Neural cell (in vitro differentiated cells): ENCODE results near the gene SLC6A4. TPM values are rescaled to one million over a fixed set of nuclear protein-coding genes. Genes with fewer than 3 reads are reported as not detected.

ENCODE experiments used
- H2AFZ ChIP-seq: fragments of 200-600, 300-800 bp; sonication (generic), shearing (Covaris generic); 2 replicates; pipeline ENCODE4 v1.6.0; 2014; ENCODE audit warnings: low read depth, mild to moderate bottlenecking, antibody characterized with exemption, low read length, moderate library complexity
- H3F3A ChIP-seq: fragments of 200-600 bp; shearing (Covaris generic); 2 replicates; pipeline ENCODE4 v1.6.1; 2016; ENCODE audit warnings: mild to moderate bottlenecking, moderate library complexity, mixed read lengths, antibody characterized with exemption, low read length; ENCODE audit not compliant: insufficient read depth, poor library complexity, severe bottlenecking
- H3K27ac ChIP-seq: fragments of 200-600, 300-800 bp; sonication (generic), shearing (Covaris generic); 2 replicates; pipeline ENCODE4 v1.5.1; 2014; ENCODE audit warnings: mild to moderate bottlenecking, low read length, moderate library complexity
- H3K27me3 ChIP-seq: fragments of 300-800, 200-600 bp; sonication (generic), shearing (Covaris generic); 2 replicates; pipeline ENCODE4 v1.6.0; 2014; ENCODE audit warnings: mild to moderate bottlenecking, low read depth, low read length, moderate library complexity; ENCODE audit not compliant: insufficient read depth
- H3K36me3 ChIP-seq: fragments of 300-800, 200-600 bp; sonication (generic), shearing (Covaris generic); 2 replicates; pipeline ENCODE4 v1.5.1; 2014; ENCODE audit warnings: mild to moderate bottlenecking, antibody characterized with exemption, low read length, moderate library complexity; ENCODE audit not compliant: insufficient read depth
- H3K4me2 ChIP-seq: fragments of 300-800, 200-600 bp; sonication (generic), shearing (Covaris generic); 2 replicates; pipeline ENCODE4 v1.6.0; 2014; ENCODE audit warnings: mild to moderate bottlenecking, low read length
- H3K4me3 ChIP-seq: fragments of 300-800, 200-600 bp; sonication (generic), shearing (Covaris generic); 2 replicates; pipeline ENCODE4 v1.5.1; 2014; ENCODE audit warnings: mild to moderate bottlenecking, low read length, moderate library complexity
- H3K79me2 ChIP-seq: fragments of 200-600 bp; shearing (Covaris generic); replicated peaks from 2 replicates; pipeline ENCODE4 v1.6.0; 2014; ENCODE audit warnings: mild to moderate bottlenecking, low read length, moderate library complexity; ENCODE audit not compliant: insufficient read depth
- H3K9ac ChIP-seq: fragments of 300-800, 200-600 bp; sonication (generic), shearing (Covaris generic); 2 replicates; pipeline ENCODE4 v1.6.1; 2016; ENCODE audit warnings: mild to moderate bottlenecking, low read length, mixed read lengths
- H3K9me2 ChIP-seq: fragments of 200-600 bp; shearing (Covaris generic); 2 replicates; pipeline ENCODE4 v1.6.1; 2016; ENCODE audit warnings: mild to moderate bottlenecking, low read length, mixed read lengths; ENCODE audit not compliant: insufficient read depth
- H3K9me3 ChIP-seq: fragments of 200-600, 300-800 bp; sonication (generic), shearing (Covaris generic); 2 replicates; pipeline ENCODE4 v1.6.1; 2016; ENCODE audit warnings: mild to moderate bottlenecking, mixed run types, low read length, moderate library complexity, mixed read lengths
- H4K20me1 ChIP-seq: fragments of 200-600 bp; shearing (Covaris generic); 2 replicates; pipeline ENCODE4 v1.6.1; 2016; ENCODE audit warnings: mild to moderate bottlenecking, mixed run types; ENCODE audit not compliant: insufficient read depth
- EP300 ChIP-seq: fragments of 450-650 bp; conservative IDR thresholded peaks from 2 replicates; pipeline ENCODE4 v1.6.1; 2014; ENCODE audit warnings: antibody characterized with exemption, mild to moderate bottlenecking, moderate library complexity; ENCODE audit not compliant: poor library complexity, severe bottlenecking
- EZH2 ChIP-seq: fragments of 200-600, 300-800 bp; shearing (Covaris generic), sonication (generic); IDR thresholded peaks from 2 replicates; pipeline ENCODE4 v1.6.1; 2014; ENCODE audit warnings: antibody characterized with exemption, low read length, borderline replicate concordance, mild to moderate bottlenecking; ENCODE audit not compliant: insufficient read depth, poor library complexity, severe bottlenecking
- MXI1 ChIP-seq: fragments of 450-650 bp; conservative IDR thresholded peaks from 2 replicates; pipeline ENCODE4 v1.6.1; 2014; ENCODE audit warnings: antibody characterized with exemption, mild to moderate bottlenecking; ENCODE audit not compliant: poor library complexity, severe bottlenecking
- POLR2AphosphoS5 ChIP-seq: IDR thresholded peaks from 2 replicates; pipeline ENCODE4 v1.6.1; 2012
- RAD21 ChIP-seq: fragments of 450-650 bp; conservative IDR thresholded peaks from 2 replicates; pipeline ENCODE4 v1.6.1; 2014; ENCODE audit warnings: antibody characterized with exemption, mild to moderate bottlenecking, moderate library complexity
- REST ChIP-seq: IDR thresholded peaks from 2 replicates; pipeline ENCODE4 v1.6.1; 2012; ENCODE audit warnings: borderline replicate concordance
- SMC3 ChIP-seq: fragments of 450-650 bp; conservative IDR thresholded peaks from 2 replicates; pipeline ENCODE4 v1.6.1; 2014; ENCODE audit warnings: antibody characterized with exemption, mild to moderate bottlenecking, moderate library complexity; ENCODE audit not compliant: poor library complexity
- TAF1 ChIP-seq: IDR thresholded peaks from 2 replicates; pipeline ENCODE4 v1.6.1; 2012; ENCODE audit warnings: low read depth
- polyA plus RNA-seq: library from polyadenylated mRNA; depleted of rRNA; stranded (reverse); fragments of >200 nt; gene quantifications from 2 replicates; pipeline ENCODE4 v1.2.3, GENCODE V29; 2014
- TF ChIP-seq, protein P1 (sequence below): fragments of 450-650 bp; IDR thresholded peaks from 2 replicates; pipeline ENCODE4 v1.5.1; 2014; ENCODE audit warnings: antibody characterized with exemption, mild to moderate bottlenecking, moderate library complexity; ENCODE audit not compliant: poor library complexity, severe bottlenecking

Gene SLC6A4
- polyA plus RNA-seq, 1 donor from 2014 or later = 1.1 TPM

DNA sequence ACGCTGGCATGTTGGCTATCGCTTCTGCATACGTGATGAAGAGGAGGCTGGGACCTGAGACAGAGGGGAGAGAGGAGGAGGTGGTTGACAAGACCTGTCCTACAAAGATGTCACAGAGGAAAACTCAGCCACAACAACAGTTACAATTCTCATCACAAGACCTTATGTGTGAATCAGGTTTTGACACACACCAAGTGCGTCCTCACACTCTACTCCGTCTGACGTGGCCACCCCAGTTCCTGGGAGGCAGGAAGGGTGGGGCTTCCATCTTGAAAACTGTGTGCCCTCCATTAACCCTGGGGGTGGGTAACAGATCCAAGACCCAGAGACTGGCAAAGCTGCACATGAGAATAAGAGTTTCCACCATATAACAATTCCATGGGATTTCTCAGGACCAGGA lies 24.1 kb downstream of the SLC6A4 start:
- no peaks in the 10 kb centered on the region for H3K79me2 ChIP-seq
- no peak for TF ChIP-seq REST
- no peak for TF ChIP-seq SMC3
- TF ChIP-seq EZH2 = no peak
- TF ChIP-seq RAD21 = no peak
- TF ChIP-seq POLR2AphosphoS5 = no peak
- no peak for TF ChIP-seq MXI1
- TF ChIP-seq, protein P1, sequence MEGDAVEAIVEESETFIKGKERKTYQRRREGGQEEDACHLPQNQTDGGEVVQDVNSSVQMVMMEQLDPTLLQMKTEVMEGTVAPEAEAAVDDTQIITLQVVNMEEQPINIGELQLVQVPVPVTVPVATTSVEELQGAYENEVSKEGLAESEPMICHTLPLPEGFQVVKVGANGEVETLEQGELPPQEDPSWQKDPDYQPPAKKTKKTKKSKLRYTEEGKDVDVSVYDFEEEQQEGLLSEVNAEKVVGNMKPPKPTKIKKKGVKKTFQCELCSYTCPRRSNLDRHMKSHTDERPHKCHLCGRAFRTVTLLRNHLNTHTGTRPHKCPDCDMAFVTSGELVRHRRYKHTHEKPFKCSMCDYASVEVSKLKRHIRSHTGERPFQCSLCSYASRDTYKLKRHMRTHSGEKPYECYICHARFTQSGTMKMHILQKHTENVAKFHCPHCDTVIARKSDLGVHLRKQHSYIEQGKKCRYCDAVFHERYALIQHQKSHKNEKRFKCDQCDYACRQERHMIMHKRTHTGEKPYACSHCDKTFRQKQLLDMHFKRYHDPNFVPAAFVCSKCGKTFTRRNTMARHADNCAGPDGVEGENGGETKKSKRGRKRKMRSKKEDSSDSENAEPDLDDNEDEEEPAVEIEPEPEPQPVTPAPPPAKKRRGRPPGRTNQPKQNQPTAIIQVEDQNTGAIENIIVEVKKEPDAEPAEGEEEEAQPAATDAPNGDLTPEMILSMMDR = no peak
- no peak for TF ChIP-seq TAF1
- TF ChIP-seq EP300 = no peak
- H3K9me3 ChIP-seq = no peaks in the 10 kb centered on the region

GRCh38 chr17:30210901-30211300 lies 24.6 kb downstream of the SLC6A4 start:
- Histone ChIP-seq H3K79me2 (no peaks in the 10 kb centered on the region), H3K9me2 (no peaks in the 10 kb centered on the region), H3K36me3 (no peaks in the 10 kb centered on the region), H3K4me3 (no peak overlapping the region), H3K27me3 (no peaks in the 10 kb centered on the region), H3F3A (no peaks in the 10 kb centered on the region), H4K20me1 (no peaks in the 10 kb centered on the region), H3K9ac (no peak overlapping the region), H3K9me3 (no peaks in the 10 kb centered on the region), H3K4me2 (no peak overlapping the region), H2AFZ (no peak overlapping the region), H3K27ac (no peak overlapping the region)
- no peak for TF ChIP-seq TAF1
- TF ChIP-seq POLR2AphosphoS5 = no peak

More for the DNA sequence above, 24.1 kb downstream of the SLC6A4 start:
- Histone ChIP-seq H3K27ac (no peak overlapping the region), H3K9ac (no peak overlapping the region), H4K20me1 (no peaks in the 10 kb centered on the region), H3K4me2 (no peak overlapping the region), H3K9me2 (no peaks in the 10 kb centered on the region), H3K36me3 (no peaks in the 10 kb centered on the region), H3K4me3 (no peak overlapping the region), H2AFZ (no peak overlapping the region), H3K27me3 (no peaks in the 10 kb centered on the region), H3F3A (no peaks in the 10 kb centered on the region)

- Histone ChIP-seq H3K4me3 (no peak overlapping the region), H3K27me3 (no peaks in the 10 kb centered on the region), H3K9ac (no peak overlapping the region), H3F3A (no peaks in the 10 kb centered on the region), H3K4me2 (no peak overlapping the region), H2AFZ (no peak overlapping the region), H4K20me1 (no peaks in the 10 kb centered on the region), H3K36me3 (no peaks in the 10 kb centered on the region), H3K9me3 (no peaks in the 10 kb centered on the region), H3K27ac (no peak overlapping the region), H3K79me2 (no peaks in the 10 kb centered on the region), H3K9me2 (no peaks in the 10 kb centered on the region)
- TF ChIP-seq SMC3 (no peak), RAD21 (no peak), REST (no peak), POLR2AphosphoS5 (no peak), TAF1 (no peak), EZH2 (no peak), MXI1 (no peak), EP300 (no peak)
- TF ChIP-seq, protein P1 = no peak
Measured at GRCh38 chr17:30210366-30210765, 25.1 kb downstream of the SLC6A4 start.
